NT2/D1 (cell line): ENCODE results near the gene TTC12.

Experiments
- SUZ12 ChIP-seq: IDR thresholded peaks from 2 replicates; pipeline ENCODE4 v1.6.1; 2011; ENCODE audit not compliant: insufficient read length, insufficient read depth; ENCODE audit errors: extremely low read depth
- YY1 ChIP-seq: IDR thresholded peaks from 2 replicates; pipeline ENCODE4 v1.6.1; 2011; ENCODE audit not compliant: insufficient read length, insufficient read depth
- ZNF274 ChIP-seq: IDR thresholded peaks from 2 replicates; pipeline ENCODE4 v1.6.1; 2011; ENCODE audit warnings: mild to moderate bottlenecking, low read depth, low read length

GRCh38 chr11:113313601-113314000, 782 bp upstream of the TTC12 start:
- no peak for TF ChIP-seq YY1
- no peak for TF ChIP-seq ZNF274
- no peak for TF ChIP-seq SUZ12
